SK-N-SH treated with all-trans-retinoic acid at 6 μM for 48 hours (cell line): ENCODE results near the gene SMIM41.

Experiments used
- ATAC-seq: fragments of 200-7000 bp; cut with Tn5 transposase; 3 replicates; pipeline ENCODE4 v1.9.1; 2020; ENCODE audit warnings: mild to moderate bottlenecking, moderate library complexity
- ARNTL ChIP-seq: fragments of 450-650 bp; formaldehyde crosslinking; IDR thresholded peaks from 2 replicates; pipeline ENCODE4 v1.5.0; 2020; ENCODE audit warnings: low read depth, mild to moderate bottlenecking, moderate library complexity, borderline replicate concordance
- BACH2 ChIP-seq: fragments of 250-450 bp; sonication (Bioruptor Pico); IDR thresholded peaks from 2 replicates; pipeline ENCODE4 v1.9.0; 2021; ENCODE audit warnings: mild to moderate bottlenecking, borderline replicate concordance
- CSDC2 ChIP-seq: fragments of 250-450 bp; sonication (Bioruptor Pico); IDR thresholded peaks from 2 replicates; pipeline ENCODE4 v1.5.0; 2020; ENCODE audit warnings: mild to moderate bottlenecking, moderate library complexity
- ESRRG ChIP-seq: fragments of 250-450 bp; sonication (Bioruptor Pico); IDR thresholded peaks from 2 replicates; pipeline ENCODE4 v1.6.1; 2021; ENCODE audit warnings: mild to moderate bottlenecking
- GLIS3 ChIP-seq: fragments of 250-450 bp; sonication (Bioruptor Pico); IDR thresholded peaks from 2 replicates; pipeline ENCODE4 v1.5.0; 2020; ENCODE audit warnings: mild to moderate bottlenecking, moderate library complexity
- ISL1 ChIP-seq: fragments of 250-450 bp; sonication (Bioruptor Pico); IDR thresholded peaks from 2 replicates; pipeline ENCODE4 v2.1.2; 2022; ENCODE audit warnings: mild to moderate bottlenecking, moderate library complexity
- PPARA ChIP-seq: fragments of 250-450 bp; sonication (Bioruptor Pico); IDR thresholded peaks from 2 replicates; pipeline ENCODE4 v1.5.0; 2020; ENCODE audit warnings: mild to moderate bottlenecking, borderline replicate concordance
- SNAI2 ChIP-seq: fragments of 250-450 bp; sonication (Bioruptor Pico); IDR thresholded peaks from 2 replicates; pipeline ENCODE4 v1.5.0; 2020; ENCODE audit warnings: mild to moderate bottlenecking, moderate library complexity
- TCF4 ChIP-seq: fragments of 250-450 bp; sonication (Bioruptor Pico); IDR thresholded peaks from 2 replicates; pipeline ENCODE4 v1.8.0; 2021; ENCODE audit warnings: mild to moderate bottlenecking, moderate library complexity, borderline replicate concordance
- TOX ChIP-seq: fragments of 250-450 bp; sonication (Bioruptor Pico); IDR thresholded peaks from 2 replicates; pipeline ENCODE4 v1.8.0; 2021; ENCODE audit warnings: mild to moderate bottlenecking, moderate library complexity, borderline replicate concordance
- ZFP3 ChIP-seq: fragments of 250-450 bp; sonication (Bioruptor Pico); IDR thresholded peaks from 2 replicates; pipeline ENCODE4 v1.5.0; 2020; ENCODE audit warnings: mild to moderate bottlenecking, moderate library complexity
- ZNF565 ChIP-seq: fragments of 450-650 bp; formaldehyde crosslinking; conservative IDR thresholded peaks from 2 replicates; pipeline ENCODE4 v1.5.0; 2020; ENCODE audit warnings: low read depth, mild to moderate bottlenecking, moderate library complexity
- ZNF70 ChIP-seq: fragments of 450-650 bp; formaldehyde crosslinking; IDR thresholded peaks from 2 replicates; pipeline ENCODE4 v1.5.0; 2020; ENCODE audit warnings: mild to moderate bottlenecking, moderate library complexity
- ZNF8 ChIP-seq: fragments of 450-650 bp; formaldehyde crosslinking; IDR thresholded peaks from 2 replicates; pipeline ENCODE4 v1.5.0; 2020; ENCODE audit warnings: mild to moderate bottlenecking, moderate library complexity
- TF ChIP-seq, protein P1 (sequence below): fragments of 250-450 bp; sonication (Bioruptor Pico); IDR thresholded peaks from 2 replicates; pipeline ENCODE4 v1.8.0; 2021; ENCODE audit warnings: low read depth, mild to moderate bottlenecking, moderate library complexity, borderline replicate concordance
- TF ChIP-seq, protein P2 (sequence below): fragments of 250-450 bp; sonication (Bioruptor Pico); IDR thresholded peaks from 2 replicates; pipeline ENCODE4 v1.5.1; 2021; ENCODE audit warnings: mild to moderate bottlenecking, moderate library complexity
- TF ChIP-seq, protein P3 (sequence below): fragments of 250-450 bp; sonication (Bioruptor Pico); IDR thresholded peaks from 2 replicates; pipeline ENCODE4 v1.5.1; 2020; ENCODE audit warnings: low read depth, mild to moderate bottlenecking, moderate library complexity
- TF ChIP-seq, protein P4 (sequence below): fragments of 250-450 bp; sonication (Bioruptor Pico); IDR thresholded peaks from 2 replicates; pipeline ENCODE4 v1.8.0; 2020; ENCODE audit warnings: mild to moderate bottlenecking, moderate library complexity, borderline replicate concordance
- TF ChIP-seq, protein P5 (sequence below): fragments of 250-450 bp; sonication (Bioruptor Pico); IDR thresholded peaks from 2 replicates; pipeline ENCODE4 v1.5.0; 2020; ENCODE audit warnings: mild to moderate bottlenecking, moderate library complexity

SMIM41 gene

DNA sequence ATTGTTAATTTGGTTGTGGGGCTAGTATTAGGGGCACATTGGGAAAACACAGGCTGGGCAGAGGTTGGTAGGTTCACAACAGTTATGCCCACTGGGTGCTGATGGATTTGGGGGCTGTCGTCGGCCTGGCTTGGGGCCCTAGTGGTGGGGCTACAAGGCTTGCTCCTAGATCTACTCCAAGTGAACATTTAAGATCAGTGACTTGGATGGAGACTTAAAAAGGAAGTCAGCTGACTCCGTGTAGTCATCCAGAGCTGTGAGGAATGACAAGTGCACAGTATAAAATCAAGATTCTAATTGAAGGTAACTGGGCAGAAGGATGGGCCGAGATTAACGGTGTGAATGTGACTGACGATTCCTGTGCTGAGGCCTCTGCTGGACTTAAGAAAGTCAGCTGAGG lies 41.1 kb upstream of the SMIM41 start:
- ATAC-seq: no peak
- TF ChIP-seq SNAI2 (CRISPR knock-in tag): no peak
- TF ChIP-seq CSDC2 (CRISPR knock-in tag): no peak
- no peak for TF ChIP-seq PPARA (CRISPR knock-in tag)
- TF ChIP-seq GLIS3 (CRISPR knock-in tag): no peak

DNA sequence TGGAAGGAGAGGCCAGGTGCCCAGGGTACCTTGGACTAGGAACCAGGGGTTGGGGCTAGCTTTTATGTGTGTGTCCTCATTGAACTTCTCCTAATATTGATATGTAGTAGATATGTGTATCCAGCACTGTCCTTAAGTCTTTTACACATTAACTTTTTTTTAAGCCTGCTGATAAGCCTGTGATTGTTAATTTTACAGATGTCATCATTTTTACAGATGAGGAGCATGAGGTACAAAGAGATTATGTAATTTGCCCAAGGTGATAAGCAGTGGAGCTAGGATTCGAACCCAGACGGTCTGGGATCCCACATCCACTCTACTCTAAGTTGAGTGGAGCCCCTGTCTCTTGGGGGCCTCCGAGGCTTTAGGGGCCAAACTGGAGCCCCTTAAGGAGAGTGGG lies 38.5 kb upstream of the SMIM41 start:
- no peak for TF ChIP-seq TOX (CRISPR knock-in tag)
- TF ChIP-seq ZNF8 (CRISPR knock-in tag): no peak
- TF ChIP-seq, protein P1, sequence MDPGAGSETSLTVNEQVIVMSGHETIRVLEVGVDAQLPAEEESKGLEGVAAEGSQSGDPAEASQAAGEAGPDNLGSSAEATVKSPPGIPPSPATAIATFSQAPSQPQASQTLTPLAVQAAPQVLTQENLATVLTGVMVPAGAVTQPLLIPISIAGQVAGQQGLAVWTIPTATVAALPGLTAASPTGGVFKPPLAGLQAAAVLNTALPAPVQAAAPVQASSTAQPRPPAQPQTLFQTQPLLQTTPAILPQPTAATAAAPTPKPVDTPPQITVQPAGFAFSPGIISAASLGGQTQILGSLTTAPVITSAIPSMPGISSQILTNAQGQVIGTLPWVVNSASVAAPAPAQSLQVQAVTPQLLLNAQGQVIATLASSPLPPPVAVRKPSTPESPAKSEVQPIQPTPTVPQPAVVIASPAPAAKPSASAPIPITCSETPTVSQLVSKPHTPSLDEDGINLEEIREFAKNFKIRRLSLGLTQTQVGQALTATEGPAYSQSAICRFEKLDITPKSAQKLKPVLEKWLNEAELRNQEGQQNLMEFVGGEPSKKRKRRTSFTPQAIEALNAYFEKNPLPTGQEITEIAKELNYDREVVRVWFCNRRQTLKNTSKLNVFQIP (CRISPR knock-in tag): no peak
- TF ChIP-seq ZNF70: no peak
- TF ChIP-seq ESRRG: no peak
- no peak for TF ChIP-seq GLIS3 (CRISPR knock-in tag)
- no peak for TF ChIP-seq ARNTL
- TF ChIP-seq BACH2 (CRISPR knock-in tag): no peak
- TF ChIP-seq, protein P2, sequence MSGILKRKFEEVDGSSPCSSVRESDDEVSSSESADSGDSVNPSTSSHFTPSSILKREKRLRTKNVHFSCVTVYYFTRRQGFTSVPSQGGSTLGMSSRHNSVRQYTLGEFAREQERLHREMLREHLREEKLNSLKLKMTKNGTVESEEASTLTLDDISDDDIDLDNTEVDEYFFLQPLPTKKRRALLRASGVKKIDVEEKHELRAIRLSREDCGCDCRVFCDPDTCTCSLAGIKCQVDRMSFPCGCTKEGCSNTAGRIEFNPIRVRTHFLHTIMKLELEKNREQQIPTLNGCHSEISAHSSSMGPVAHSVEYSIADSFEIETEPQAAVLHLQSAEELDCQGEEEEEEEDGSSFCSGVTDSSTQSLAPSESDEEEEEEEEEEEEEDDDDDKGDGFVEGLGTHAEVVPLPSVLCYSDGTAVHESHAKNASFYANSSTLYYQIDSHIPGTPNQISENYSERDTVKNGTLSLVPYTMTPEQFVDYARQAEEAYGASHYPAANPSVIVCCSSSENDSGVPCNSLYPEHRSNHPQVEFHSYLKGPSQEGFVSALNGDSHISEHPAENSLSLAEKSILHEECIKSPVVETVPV (CRISPR knock-in tag): no peak
- no peak for ATAC-seq

DNA sequence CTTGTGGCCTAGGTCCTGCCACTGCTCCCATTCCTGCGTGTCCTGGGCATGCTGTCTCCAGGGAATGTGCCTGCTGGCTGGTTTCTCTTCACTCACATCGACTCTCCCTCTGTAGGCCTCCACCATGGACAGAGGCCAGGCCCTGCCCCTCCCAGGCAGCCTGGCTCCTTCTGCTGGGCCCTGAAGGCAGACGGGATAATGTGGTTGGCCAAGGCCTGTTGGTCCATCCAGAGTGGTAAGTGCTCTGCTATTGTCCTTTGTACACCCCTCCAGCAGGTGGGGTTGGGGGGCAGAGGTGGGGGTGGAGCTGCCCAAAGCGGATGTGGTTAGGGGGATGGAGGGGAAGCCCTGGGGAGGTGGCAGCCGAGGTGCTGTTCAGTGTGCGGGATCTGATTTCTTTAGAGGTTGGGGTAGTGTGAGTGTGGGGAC lies 37.8 kb upstream of the SMIM41 start:
- TF ChIP-seq PPARA (CRISPR knock-in tag) (no peak), TOX (CRISPR knock-in tag) (no peak), ESRRG (no peak), ZNF565 (CRISPR knock-in tag) (no peak), ISL1 (CRISPR knock-in tag) (no peak), ZFP3 (CRISPR knock-in tag) (no peak), TCF4 (no peak), ARNTL (no peak), BACH2 (CRISPR knock-in tag) (no peak), GLIS3 (CRISPR knock-in tag) (no peak), ZNF8 (CRISPR knock-in tag) (no peak)
- TF ChIP-seq, protein P3, sequence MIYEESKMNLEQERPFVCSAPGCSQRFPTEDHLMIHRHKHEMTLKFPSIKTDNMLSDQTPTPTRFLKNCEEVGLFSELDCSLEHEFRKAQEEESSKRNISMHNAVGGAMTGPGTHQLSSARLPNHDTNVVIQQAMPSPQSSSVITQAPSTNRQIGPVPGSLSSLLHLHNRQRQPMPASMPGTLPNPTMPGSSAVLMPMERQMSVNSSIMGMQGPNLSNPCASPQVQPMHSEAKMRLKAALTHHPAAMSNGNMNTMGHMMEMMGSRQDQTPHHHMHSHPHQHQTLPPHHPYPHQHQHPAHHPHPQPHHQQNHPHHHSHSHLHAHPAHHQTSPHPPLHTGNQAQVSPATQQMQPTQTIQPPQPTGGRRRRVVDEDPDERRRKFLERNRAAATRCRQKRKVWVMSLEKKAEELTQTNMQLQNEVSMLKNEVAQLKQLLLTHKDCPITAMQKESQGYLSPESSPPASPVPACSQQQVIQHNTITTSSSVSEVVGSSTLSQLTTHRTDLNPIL (CRISPR knock-in tag): no peak
- TF ChIP-seq, protein P1 (CRISPR knock-in tag): no peak
- TF ChIP-seq, protein P4, sequence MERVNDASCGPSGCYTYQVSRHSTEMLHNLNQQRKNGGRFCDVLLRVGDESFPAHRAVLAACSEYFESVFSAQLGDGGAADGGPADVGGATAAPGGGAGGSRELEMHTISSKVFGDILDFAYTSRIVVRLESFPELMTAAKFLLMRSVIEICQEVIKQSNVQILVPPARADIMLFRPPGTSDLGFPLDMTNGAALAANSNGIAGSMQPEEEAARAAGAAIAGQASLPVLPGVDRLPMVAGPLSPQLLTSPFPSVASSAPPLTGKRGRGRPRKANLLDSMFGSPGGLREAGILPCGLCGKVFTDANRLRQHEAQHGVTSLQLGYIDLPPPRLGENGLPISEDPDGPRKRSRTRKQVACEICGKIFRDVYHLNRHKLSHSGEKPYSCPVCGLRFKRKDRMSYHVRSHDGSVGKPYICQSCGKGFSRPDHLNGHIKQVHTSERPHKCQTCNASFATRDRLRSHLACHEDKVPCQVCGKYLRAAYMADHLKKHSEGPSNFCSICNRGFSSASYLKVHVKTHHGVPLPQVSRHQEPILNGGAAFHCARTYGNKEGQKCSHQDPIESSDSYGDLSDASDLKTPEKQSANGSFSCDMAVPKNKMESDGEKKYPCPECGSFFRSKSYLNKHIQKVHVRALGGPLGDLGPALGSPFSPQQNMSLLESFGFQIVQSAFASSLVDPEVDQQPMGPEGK (CRISPR knock-in tag): no peak
- TF ChIP-seq, protein P5, sequence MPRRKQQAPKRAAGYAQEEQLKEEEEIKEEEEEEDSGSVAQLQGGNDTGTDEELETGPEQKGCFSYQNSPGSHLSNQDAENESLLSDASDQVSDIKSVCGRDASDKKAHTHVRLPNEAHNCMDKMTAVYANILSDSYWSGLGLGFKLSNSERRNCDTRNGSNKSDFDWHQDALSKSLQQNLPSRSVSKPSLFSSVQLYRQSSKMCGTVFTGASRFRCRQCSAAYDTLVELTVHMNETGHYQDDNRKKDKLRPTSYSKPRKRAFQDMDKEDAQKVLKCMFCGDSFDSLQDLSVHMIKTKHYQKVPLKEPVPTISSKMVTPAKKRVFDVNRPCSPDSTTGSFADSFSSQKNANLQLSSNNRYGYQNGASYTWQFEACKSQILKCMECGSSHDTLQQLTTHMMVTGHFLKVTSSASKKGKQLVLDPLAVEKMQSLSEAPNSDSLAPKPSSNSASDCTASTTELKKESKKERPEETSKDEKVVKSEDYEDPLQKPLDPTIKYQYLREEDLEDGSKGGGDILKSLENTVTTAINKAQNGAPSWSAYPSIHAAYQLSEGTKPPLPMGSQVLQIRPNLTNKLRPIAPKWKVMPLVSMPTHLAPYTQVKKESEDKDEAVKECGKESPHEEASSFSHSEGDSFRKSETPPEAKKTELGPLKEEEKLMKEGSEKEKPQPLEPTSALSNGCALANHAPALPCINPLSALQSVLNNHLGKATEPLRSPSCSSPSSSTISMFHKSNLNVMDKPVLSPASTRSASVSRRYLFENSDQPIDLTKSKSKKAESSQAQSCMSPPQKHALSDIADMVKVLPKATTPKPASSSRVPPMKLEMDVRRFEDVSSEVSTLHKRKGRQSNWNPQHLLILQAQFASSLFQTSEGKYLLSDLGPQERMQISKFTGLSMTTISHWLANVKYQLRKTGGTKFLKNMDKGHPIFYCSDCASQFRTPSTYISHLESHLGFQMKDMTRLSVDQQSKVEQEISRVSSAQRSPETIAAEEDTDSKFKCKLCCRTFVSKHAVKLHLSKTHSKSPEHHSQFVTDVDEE (CRISPR knock-in tag): no peak
- ATAC-seq: peak; percentile 13
